ENCODE measurements around the gene NADSYN1.

DNA sequence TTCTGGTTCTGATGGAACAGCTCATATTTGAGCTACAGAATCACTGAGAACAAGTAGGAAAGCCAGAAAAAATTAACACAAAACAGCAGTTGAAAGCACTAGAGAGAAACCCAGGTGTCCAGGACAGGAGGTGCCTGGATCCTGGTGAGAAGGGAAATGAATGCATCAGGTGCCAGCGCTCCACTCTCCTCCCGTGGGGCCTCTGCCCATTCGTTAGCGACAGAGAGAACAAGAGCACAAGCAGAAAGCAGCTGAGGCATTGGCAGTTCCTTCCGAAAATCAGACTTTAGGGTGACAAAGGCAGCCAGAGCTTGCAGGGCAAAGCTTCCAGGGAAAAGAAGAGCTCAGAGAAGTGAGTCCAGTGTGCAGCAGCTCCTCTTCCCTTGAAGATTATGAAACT lies 54.1 kb downstream of the NADSYN1 start:
- TF ChIP-seq, protein P1, sequence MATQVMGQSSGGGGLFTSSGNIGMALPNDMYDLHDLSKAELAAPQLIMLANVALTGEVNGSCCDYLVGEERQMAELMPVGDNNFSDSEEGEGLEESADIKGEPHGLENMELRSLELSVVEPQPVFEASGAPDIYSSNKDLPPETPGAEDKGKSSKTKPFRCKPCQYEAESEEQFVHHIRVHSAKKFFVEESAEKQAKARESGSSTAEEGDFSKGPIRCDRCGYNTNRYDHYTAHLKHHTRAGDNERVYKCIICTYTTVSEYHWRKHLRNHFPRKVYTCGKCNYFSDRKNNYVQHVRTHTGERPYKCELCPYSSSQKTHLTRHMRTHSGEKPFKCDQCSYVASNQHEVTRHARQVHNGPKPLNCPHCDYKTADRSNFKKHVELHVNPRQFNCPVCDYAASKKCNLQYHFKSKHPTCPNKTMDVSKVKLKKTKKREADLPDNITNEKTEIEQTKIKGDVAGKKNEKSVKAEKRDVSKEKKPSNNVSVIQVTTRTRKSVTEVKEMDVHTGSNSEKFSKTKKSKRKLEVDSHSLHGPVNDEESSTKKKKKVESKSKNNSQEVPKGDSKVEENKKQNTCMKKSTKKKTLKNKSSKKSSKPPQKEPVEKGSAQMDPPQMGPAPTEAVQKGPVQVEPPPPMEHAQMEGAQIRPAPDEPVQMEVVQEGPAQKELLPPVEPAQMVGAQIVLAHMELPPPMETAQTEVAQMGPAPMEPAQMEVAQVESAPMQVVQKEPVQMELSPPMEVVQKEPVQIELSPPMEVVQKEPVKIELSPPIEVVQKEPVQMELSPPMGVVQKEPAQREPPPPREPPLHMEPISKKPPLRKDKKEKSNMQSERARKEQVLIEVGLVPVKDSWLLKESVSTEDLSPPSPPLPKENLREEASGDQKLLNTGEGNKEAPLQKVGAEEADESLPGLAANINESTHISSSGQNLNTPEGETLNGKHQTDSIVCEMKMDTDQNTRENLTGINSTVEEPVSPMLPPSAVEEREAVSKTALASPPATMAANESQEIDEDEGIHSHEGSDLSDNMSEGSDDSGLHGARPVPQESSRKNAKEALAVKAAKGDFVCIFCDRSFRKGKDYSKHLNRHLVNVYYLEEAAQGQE (IDR thresholded peaks at IDR 0.05; ENCODE audit: low read depth): no peak
- no peak for TF ChIP-seq NFIC (IDR thresholded peaks at IDR 0.05)
- TF ChIP-seq, protein P2, sequence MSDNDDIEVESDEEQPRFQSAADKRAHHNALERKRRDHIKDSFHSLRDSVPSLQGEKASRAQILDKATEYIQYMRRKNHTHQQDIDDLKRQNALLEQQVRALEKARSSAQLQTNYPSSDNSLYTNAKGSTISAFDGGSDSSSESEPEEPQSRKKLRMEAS (IDR thresholded peaks at IDR 0.05): no peak
- no peak for TF ChIP-seq TCF12 (IDR thresholded peaks at IDR 0.05; ENCODE audit: low read depth)
- no peak for TF ChIP-seq EP300 (IDR thresholded peaks at IDR 0.05; ENCODE audit: borderline replicate concordance)
- TF ChIP-seq CREB1 (IDR thresholded peaks at IDR 0.05; ENCODE audit: low read depth): no peak
- no peak for TF ChIP-seq TAF1 (IDR thresholded peaks at IDR 0.05; ENCODE audit: low read depth)

Measured in Ishikawa (cell line).